Left renal cortex interstitium (tissue), 4 donors: ENCODE results near the gene OR2M7. TPM values are rescaled to one million over a fixed set of nuclear protein-coding genes. Genes with fewer than 3 reads are reported as not detected.
"Not testable (repeated sequence)": the region's sequence is repeated elsewhere in the genome, so short reads cannot be mapped to it uniquely, and the experiment has no call there.

ENCODE experiments used
- DNase-seq, 4 donors: peaks; one replicate each; pipeline ENCODE4 v3.0.0-alpha.2; 2013; ENCODE audit warnings: low read depth in 4 of 4, low spot score in 2 of 4, missing footprints in 1 of 4
- polyA plus RNA-seq, 4 donors: library from polyadenylated mRNA; unstranded; fragments of 120-200 nt; gene quantifications; one replicate each; pipeline ENCODE4 v1.2.1, GENCODE V29; 2013; ENCODE audit not compliant: insufficient read length in 4 of 4

The OR2M7 gene
- not detected for polyA plus RNA-seq

- no peak for DNase-seq
These were observed at the start of gene OR2M7 for GRCh38 chr1:248324468-248324867. TSS of gene OR2M7 (minus strand) at chr1:248324568. CDS start at chr1:248324568, 0 bp downstream.

- DNase-seq = no peak
These were observed 49.4 kb upstream of the OR2M7 start for GRCh38 chr1:248373761-248374160.

GRCh38 chr1:248372394-248372793 lies 48.0 kb upstream of the OR2M7 start:
- no peak for DNase-seq

GRCh38 chr1:248366609-248367008 lies 42.2 kb upstream of the OR2M7 start:
- DNase-seq = no peak

- no peak for DNase-seq
These were observed 36.9 kb upstream of the OR2M7 start, which contains the start of gene OR2T4 for GRCh38 chr1:248361121-248361715. TSS of gene OR2T4 (plus strand) at chr1:248361665. CDS start at chr1:248361665, 0 bp downstream.

GRCh38 chr1:248359415-248359814 lies 35.0 kb upstream of the OR2M7 start:
- DNase-seq = no peak

GRCh38 chr1:248348475-248348874 lies 24.1 kb upstream of the OR2M7 start, which contains the start of gene OR14C36:
TSS of gene OR14C36 (plus strand) at chr1:248348775. CDS start at chr1:248348775, 0 bp downstream.
- DNase-seq = no peak

GRCh38 chr1:248343451-248343850 lies 19.1 kb upstream of the OR2M7 start:
- DNase-seq = no peak

GRCh38 chr1:248316796-248317195 lies 7.6 kb downstream of the OR2M7 start:
- DNase-seq = no peak

- not testable (repeated sequence) for DNase-seq
These were observed 17.6 kb downstream of the OR2M7 start for GRCh38 chr1:248306740-248307139.

GRCh38 chr1:248306103-248306502 lies 18.3 kb downstream of the OR2M7 start:
- no peak for DNase-seq

- not testable (repeated sequence) for DNase-seq
These were observed 18.7 kb downstream of the OR2M7 start for GRCh38 chr1:248305672-248306071.

GRCh38 chr1:248303324-248303723 lies 21.0 kb downstream of the OR2M7 start, which contains the start of gene OR2T12:
TSS of gene OR2T12 (minus strand) at chr1:248303424. CDS start at chr1:248295578, 7,846 bp downstream.
- no peak for DNase-seq

GRCh38 chr1:248288391-248288790 lies 36.0 kb downstream of the OR2M7 start:
- DNase-seq = no peak

GRCh38 chr1:248277876-248278275 lies 46.5 kb downstream of the OR2M7 start, which contains the start of gene OR2T33:
TSS of gene OR2T33 (minus strand) at chr1:248277976. CDS start at chr1:248273814, 4,162 bp downstream.
- DNase-seq = no peak

Other genes starting within 250 kb of the OR2M7 start
- under 1 TPM in 1 of 4 donors, not detected in 3; 0.10 TPM for gene OR2L13, start 229.4 kb downstream of the OR2M7 start, polyA plus RNA-seq
- gene OR2M5, start 179.4 kb downstream of the OR2M7 start, polyA plus RNA-seq = not detected
- not detected for gene OR2M2, start 149.7 kb downstream of the OR2M7 start, polyA plus RNA-seq
- gene OR2M3, start 127.3 kb downstream of the OR2M7 start, polyA plus RNA-seq = under 1 TPM in 3 of 4 donors, not detected in 1; 0.02 to 0.08 (median 0.03) TPM
- gene OR2M4, start 93.2 kb downstream of the OR2M7 start, polyA plus RNA-seq = under 1 TPM in 3 of 4 donors, not detected in 1; 0.04 to 0.12 (median 0.05) TPM
- gene OR2T33, start 46.6 kb downstream of the OR2M7 start, polyA plus RNA-seq = not detected
- under 1 TPM in 2 of 4 donors, not detected in 2; 0.04 to 0.13 TPM for gene OR2T12, start 21.1 kb downstream of the OR2M7 start, polyA plus RNA-seq
- gene OR14C36, start 24.2 kb upstream of the OR2M7 start, polyA plus RNA-seq = not detected
- not detected for gene OR2T4, start 37.1 kb upstream of the OR2M7 start, polyA plus RNA-seq
- under 1 TPM in 2 of 4 donors, not detected in 2; 0.08 to 0.21 TPM for gene OR2T6, start 51.2 kb upstream of the OR2M7 start, polyA plus RNA-seq
- not detected for gene OR2T1, start 78.5 kb upstream of the OR2M7 start, polyA plus RNA-seq
- not detected for gene OR2T2, start 121.1 kb upstream of the OR2M7 start, polyA plus RNA-seq
- gene OR2T3, start 148.8 kb upstream of the OR2M7 start, polyA plus RNA-seq = not detected
- gene OR2T5, start 164.0 kb upstream of the OR2M7 start, polyA plus RNA-seq = not detected
- under 1 TPM in 2 of 4 donors, not detected in 2; 0.04 to 0.08 TPM for gene OR2G6, start 183.5 kb upstream of the OR2M7 start, polyA plus RNA-seq
- under 1 TPM in 1 of 4 donors, not detected in 3; 0.06 TPM for gene OR2T29, start 238.2 kb upstream of the OR2M7 start, polyA plus RNA-seq